Psoas muscle (tissue), 8 donors: ENCODE data around the gene NRBP1. TPM values are rescaled to one million over a fixed set of nuclear protein-coding genes. Genes with fewer than 3 reads are reported as not detected.

Experiments used
- ATAC-seq, 4 donors: fragments of 200-7000 bp; cut with Tn5 transposase; one replicate each; pipeline ENCODE4 v1.9.1; 2020; ENCODE audit warnings: moderate library complexity in 3 of 4, mild to moderate bottlenecking in 2 of 4
- DNase-seq, 2 donors: peaks; one replicate each; pipeline ENCODE4 v3.0.0-alpha.2; 2020
- H3K27ac ChIP-seq: fragments of 200-600 bp; one replicate; pipeline ENCODE4 v1.8.0; 2022
- H3K27me3 ChIP-seq, 3 donors: fragments of 200-600 bp in 1 of 3; one replicate each; pipeline versions ENCODE4 v1.6.1 to v1.8.0; 2013 to 2022; ENCODE audit warnings: low read length in 2 of 3, mild to moderate bottlenecking in 2 of 3, moderate library complexity in 1 of 3; ENCODE audit not compliant: insufficient read depth in 3 of 3
- H3K36me3 ChIP-seq, 2 donors: fragments of 200-600 bp in 1 of 2; one replicate each; pipeline versions ENCODE4 v1.6.1 to v1.8.0; 2013 to 2022; ENCODE audit warnings: low read depth in 1 of 2, mild to moderate bottlenecking in 1 of 2, moderate library complexity in 1 of 2; ENCODE audit not compliant: insufficient read depth in 1 of 2
- H3K4me1 ChIP-seq: fragments of 200-600 bp; one replicate; pipeline ENCODE4 v1.8.0; 2022
- H3K4me3 ChIP-seq: fragments of 200-600 bp; one replicate; pipeline ENCODE4 v1.8.0; 2022; ENCODE audit warnings: mild to moderate bottlenecking
- H3K9me3 ChIP-seq: fragments of 200-600 bp; one replicate; pipeline ENCODE4 v1.8.0; 2022
- CTCF ChIP-seq: fragments of 200-600 bp; IDR thresholded peaks from one replicate; pipeline ENCODE4 v1.8.0; 2022; ENCODE audit warnings: antibody characterized with exemption
- WGBS, 3 donors: extraction: QIAGEN DNeasy Blood & Tissue Kit; methylation state at CpG; one replicate each; pipeline versions ENCODE4 v1.1.6 to v1.1.7; 2013; 5-methylcytosine and 5-hydroxymethylcytosine counted together
- intact Hi-C, 2 donors: fragments of 100-400 bp; cut with DNase I; formaldehyde crosslinking; loops; one replicate each; pipeline versions ENCODE4 v1.11.0 to v1.14.2; 2022
- polyA plus RNA-seq, 3 donors: library from polyadenylated mRNA; stranded (reverse); fragments of 200-250 nt; gene quantifications; one replicate each; pipeline ENCODE4 v1.2.3, GENCODE V29; 2013
- total RNA-seq, 4 donors: library from RNA; stranded (reverse); fragmentation: NEBNext Ultra II Directional in 2 of 4; extraction: Animal tissue kit (Norgen Biotek cat#: 25700) in 2 of 4; gene quantifications; one replicate each; pipeline versions ENCODE4 v1.2.1 to v1.2.4, GENCODE V29; 2021 to 2023
- donor health status: healthy with polysubstance abuse.
- donor health status: DM: no; HTN: no; CAD: no; lungs with moderate emphysema.
- donor health status: Bipolar disorder and iron deficiency.
- donor health status: healthy.
- donor health status: DM: yes; HTN: yes; CAD: no.
- donor health status: DM: no; HTN: no; CAD: no.
- donor health status: DM: no; HTN: no; CAD: no.
- donor health status: DM: yes; HTN: yes; CAD: no.

Gene NRBP1
- total and polyA plus RNA-seq, 7 donors = 83.8 to 238 (median 120) TPM

- intact Hi-C loops = loop anchor here in 1 of 2 donors (10.0 kb wide), 1 partner anchor 169 kb away; no protein-coding TSS in a partner anchor
- Histone ChIP-seq H3K4me1 (peaks cover 11% of the 10 kb centered on the region), H3K9me3 (no peaks in the 10 kb centered on the region), H3K27me3 (no peaks in the 10 kb centered on the region), H3K36me3 (peaks cover 9 to 50% of the 10 kb centered on the region in 2 donors), H3K4me3 (no peak overlapping the region), H3K27ac (no peak overlapping the region)
- 52 to 60% (median 52%) methylated on average over 3 of the region's 3 CpGs for WGBS, 3 donors
- no peak for DNase-seq
- no peak for TF ChIP-seq CTCF
- no peak for ATAC-seq
Observed at GRCh38 chr2:27485496-27485895, 57.1 kb downstream of the NRBP1 start.

GRCh38 chr2:27489118-27489497 lies 60.7 kb downstream of the NRBP1 start:
- Histone ChIP-seq H3K9me3 (no peaks in the 10 kb centered on the region), H3K27me3 (peaks cover 0 to 1% (median 0%) of the 10 kb centered on the region in 3 donors), H3K4me3 (peak overlapping the region; percentile 66), H3K36me3 (peaks cover 0 to 16% of the 10 kb centered on the region in 2 donors), H3K27ac (peak overlapping the region; percentile 41), H3K4me1 (peaks cover 11% of the 10 kb centered on the region)
- no peak for TF ChIP-seq CTCF
- intact Hi-C loops = loop anchor here in 1 of 2 donors (10.0 kb wide), 1 partner anchor 166 kb away; no protein-coding TSS in a partner anchor
- DNase-seq = no peak
- peak in 2 of 4 donors; percentile 1 to 18 for ATAC-seq
- WGBS, 3 donors = 3 to 5% (median 4%) methylated on average over 11 of the region's 11 CpGs

DNA sequence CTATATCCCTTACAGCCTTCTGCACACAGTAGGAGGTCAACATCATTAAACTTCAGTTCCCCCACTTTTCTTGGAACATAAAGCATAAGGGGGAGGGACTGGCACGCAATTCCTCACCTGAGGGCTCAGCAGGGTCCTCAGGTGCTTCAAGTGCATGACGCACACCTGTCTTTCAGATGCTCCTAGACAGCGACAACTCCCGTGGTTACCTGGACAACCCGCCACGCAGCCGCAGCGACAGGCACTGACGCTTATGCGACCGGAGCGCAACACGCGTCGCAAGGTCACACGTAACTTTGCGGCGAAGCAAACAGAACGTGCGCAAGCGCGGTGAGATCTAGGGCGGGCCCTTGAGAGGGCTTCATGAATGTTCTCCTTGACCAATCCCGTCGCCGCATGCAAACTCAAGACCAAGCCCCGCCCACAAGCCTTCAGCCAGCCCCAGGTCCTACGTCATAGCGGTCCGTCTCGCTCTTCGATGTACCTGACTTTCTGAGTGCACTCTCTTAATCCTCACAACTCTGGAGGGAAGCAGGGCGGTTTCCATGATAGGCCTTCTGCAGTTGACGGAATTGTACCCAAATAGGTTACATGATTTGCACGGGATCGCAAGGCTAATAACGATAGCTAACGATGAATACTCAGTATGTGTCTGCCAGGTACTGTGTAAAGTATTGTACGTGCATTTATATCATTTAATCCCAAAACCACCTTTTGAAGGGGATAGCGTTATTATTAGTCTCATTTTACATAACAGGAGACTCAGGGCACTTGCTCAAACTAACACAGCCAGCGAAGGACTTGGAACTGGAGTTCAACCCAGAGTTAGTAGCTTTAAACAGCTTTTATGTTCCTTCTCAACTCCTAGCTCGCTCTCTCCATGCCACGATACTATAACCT lies 61.3 kb downstream of the NRBP1 start, which contains the start of gene IFT172:
TSS of gene IFT172 (minus strand) at position 246 of the 900 bp plus-strand sequence. CDS start at position 156, 90 bp downstream.
- peak within 1 kb of the TSS; percentile 41 for H3K27ac ChIP-seq
- no peaks in the 10 kb centered on the region for H3K9me3 ChIP-seq
- ATAC-seq (peak; percentile 93 to 99 (median 96)), DNase-seq (peak; percentile 99)
- intact Hi-C loops = loop anchor here (5.0 to 10.0 kb wide), 3 partner anchors 135 to 165 kb away; partner anchors contain the start of genes CCDC121 (in 2 of the 2) and GPN1 (in 2 of the 2)
- peak within 1 kb of the TSS; percentile 66 for H3K4me3 ChIP-seq
- peaks cover 0 to 10% of the 10 kb centered on the region in 2 donors for H3K36me3 ChIP-seq
- WGBS, 3 donors = 5 to 7% (median 6%) methylated on average over 43 of the region's 43 CpGs
- peaks cover 11% of the 10 kb centered on the region for H3K4me1 ChIP-seq
- peaks cover 0 to 7% (median under 1%) of the 10 kb centered on the region in 3 donors for H3K27me3 ChIP-seq
- no peak for TF ChIP-seq CTCF

Other genes starting within 250 kb of the NRBP1 start
- 100 to 1,000 TPM in 2 of 4 donors, 10 to 100 TPM in 2; 87.1 to 113 (median 98.2) TPM for gene ATRAID, start 216.6 kb upstream of the NRBP1 start, total RNA-seq
- 100 to 1,000 TPM in 2 of 3 donors, 10 to 100 TPM in 1; 89.3 to 188 (median 136) TPM for gene ATRAID, start 216.6 kb upstream of the NRBP1 start, polyA plus RNA-seq
- 10 to 100 TPM; 16.8 to 64.2 (median 21.1) TPM for gene SLC5A6, start 216.4 kb upstream of the NRBP1 start, total RNA-seq
- gene SLC5A6, start 216.4 kb upstream of the NRBP1 start, polyA plus RNA-seq = 10 to 100 TPM; 21.1 to 47.0 (median 24.9) TPM
- 1 to 10 TPM; 7.8 to 8.6 (median 8.2) TPM for gene CAD, start 211.3 kb upstream of the NRBP1 start, total RNA-seq
- gene CAD, start 211.3 kb upstream of the NRBP1 start, polyA plus RNA-seq = 10 to 100 TPM in 1 of 3 donors, 1 to 10 TPM in 2; 5.9 to 13.6 (median 7.3) TPM
- gene SLC30A3, start 165.6 kb upstream of the NRBP1 start, total RNA-seq = under 1 TPM in 3 of 4 donors, not detected in 1; 0.10 to 0.92 (median 0.34) TPM
- gene SLC30A3, start 165.6 kb upstream of the NRBP1 start, polyA plus RNA-seq = under 1 TPM; 0.03 to 0.16 (median 0.09) TPM
- not detected for gene DNAJC5G, start 153.2 kb upstream of the NRBP1 start, total RNA-seq
- not detected for gene DNAJC5G, start 153.2 kb upstream of the NRBP1 start, polyA plus RNA-seq
- 100 to 1,000 TPM; 387 to 784 (median 462) TPM for gene TRIM54, start 146.2 kb upstream of the NRBP1 start, total RNA-seq
- gene TRIM54, start 146.2 kb upstream of the NRBP1 start, polyA plus RNA-seq = 100 to 1,000 TPM; 136 to 315 (median 282) TPM
- under 1 TPM in 1 of 4 donors, not detected in 3; 0.46 TPM for gene UCN, start 120.2 kb upstream of the NRBP1 start, total RNA-seq
- 1 to 10 TPM in 1 of 3 donors, under 1 TPM in 2; 0.26 to 3.6 (median 0.44) TPM for gene UCN, start 120.2 kb upstream of the NRBP1 start, polyA plus RNA-seq
- 10 to 100 TPM; 11.9 to 20.9 (median 14.9) TPM for gene MPV17, start 105.5 kb upstream of the NRBP1 start, total RNA-seq
- gene MPV17, start 105.5 kb upstream of the NRBP1 start, polyA plus RNA-seq = 10 to 100 TPM; 13.1 to 29.0 (median 14.5) TPM
- 10 to 100 TPM; 17.5 to 44.9 (median 31.1) TPM for gene GTF3C2, start 71.9 kb upstream of the NRBP1 start, total RNA-seq
- gene GTF3C2, start 71.9 kb upstream of the NRBP1 start, polyA plus RNA-seq = 10 to 100 TPM; 21.6 to 49.4 (median 24.2) TPM
- gene EIF2B4, start 58.3 kb upstream of the NRBP1 start, total RNA-seq = 10 to 100 TPM; 36.6 to 61.0 (median 56.3) TPM
- 10 to 100 TPM; 56.1 to 72.9 (median 71.1) TPM for gene EIF2B4, start 58.3 kb upstream of the NRBP1 start, polyA plus RNA-seq
- 10 to 100 TPM; 53.9 to 73.9 (median 57.3) TPM for gene SNX17, start 58.0 kb upstream of the NRBP1 start, total RNA-seq
- gene SNX17, start 58.0 kb upstream of the NRBP1 start, polyA plus RNA-seq = 10 to 100 TPM; 50.1 to 96.4 (median 94.0) TPM
- 10 to 100 TPM in 2 of 4 donors, 1 to 10 TPM in 2; 5.8 to 14.6 (median 8.7) TPM for gene ZNF513, start 47.9 kb upstream of the NRBP1 start, total RNA-seq
- 10 to 100 TPM; 10.2 to 11.5 (median 10.7) TPM for gene ZNF513, start 47.9 kb upstream of the NRBP1 start, polyA plus RNA-seq
- gene PPM1G, start 19.0 kb upstream of the NRBP1 start, total RNA-seq = 10 to 100 TPM; 44.0 to 83.6 (median 68.4) TPM
- 100 to 1,000 TPM in 2 of 3 donors, 10 to 100 TPM in 1; 83.4 to 167 (median 127) TPM for gene PPM1G, start 19.0 kb upstream of the NRBP1 start, polyA plus RNA-seq
- 1 to 10 TPM in 3 of 4 donors, not detected in 1; 1.5 to 2.2 (median 1.7) TPM for gene KRTCAP3, start 13.8 kb downstream of the NRBP1 start, total RNA-seq
- gene KRTCAP3, start 13.8 kb downstream of the NRBP1 start, polyA plus RNA-seq = 1 to 10 TPM in 1 of 3 donors, under 1 TPM in 2; 0.26 to 1.7 (median 0.39) TPM
- 10 to 100 TPM in 1 of 4 donors, 1 to 10 TPM in 3; 4.4 to 10.1 (median 5.9) TPM for gene IFT172, start 61.1 kb downstream of the NRBP1 start, total RNA-seq
- gene IFT172, start 61.1 kb downstream of the NRBP1 start, polyA plus RNA-seq = 1 to 10 TPM; 6.0 to 9.5 (median 7.5) TPM
- gene FNDC4, start 66.6 kb downstream of the NRBP1 start, total RNA-seq = 10 to 100 TPM in 1 of 4 donors, 1 to 10 TPM in 3; 1.9 to 38.1 (median 3.0) TPM
- 10 to 100 TPM in 2 of 3 donors, 1 to 10 TPM in 1; 1.7 to 23.2 (median 10.9) TPM for gene FNDC4, start 66.6 kb downstream of the NRBP1 start, polyA plus RNA-seq
- gene GCKR, start 68.2 kb downstream of the NRBP1 start, total RNA-seq = 1 to 10 TPM in 1 of 4 donors, not detected in 3; 2.0 TPM
- gene GCKR, start 68.2 kb downstream of the NRBP1 start, polyA plus RNA-seq = 1 to 10 TPM in 1 of 3 donors, under 1 TPM in 2; 0.05 to 1.6 (median 0.51) TPM
- 10 to 100 TPM in 3 of 4 donors, 1 to 10 TPM in 1; 6.0 to 17.0 (median 12.8) TPM for gene ZNF512, start 154.4 kb downstream of the NRBP1 start, total RNA-seq
- 1 to 10 TPM; 5.1 to 9.4 (median 9.3) TPM for gene ZNF512, start 154.4 kb downstream of the NRBP1 start, polyA plus RNA-seq
- 1 to 10 TPM in 3 of 4 donors, under 1 TPM in 1; 0.98 to 4.8 (median 2.6) TPM for gene CCDC121, start 200.4 kb downstream of the NRBP1 start, total RNA-seq
- 10 to 100 TPM in 1 of 3 donors, 1 to 10 TPM in 2; 1.3 to 10.3 (median 1.6) TPM for gene CCDC121, start 200.4 kb downstream of the NRBP1 start, polyA plus RNA-seq
- gene GPN1, start 200.4 kb downstream of the NRBP1 start, total RNA-seq = 10 to 100 TPM; 24.2 to 28.5 (median 26.2) TPM
- 10 to 100 TPM; 24.8 to 57.1 (median 42.8) TPM for gene GPN1, start 200.4 kb downstream of the NRBP1 start, polyA plus RNA-seq
- gene SUPT7L, start 235.0 kb downstream of the NRBP1 start, total RNA-seq = 10 to 100 TPM; 17.1 to 25.0 (median 22.1) TPM
- 10 to 100 TPM; 17.1 to 33.8 (median 21.1) TPM for gene SUPT7L, start 235.0 kb downstream of the NRBP1 start, polyA plus RNA-seq
- 10 to 100 TPM; 21.1 to 28.4 (median 26.0) TPM for gene SLC4A1AP, start 235.3 kb downstream of the NRBP1 start, total RNA-seq
- 10 to 100 TPM; 20.5 to 44.8 (median 28.3) TPM for gene SLC4A1AP, start 235.3 kb downstream of the NRBP1 start, polyA plus RNA-seq